ENCODE measurements around the gene RTN4RL2.
"Not testable (repeated sequence)": the region's sequence is repeated elsewhere in the genome, so short reads cannot be mapped to it uniquely, and the experiment has no call there.

RTN4RL2 gene

GRCh38 chr11:57434640-57435546, 25.4 kb upstream of the RTN4RL2 start:
- DNase-seq = no peak

DNA sequence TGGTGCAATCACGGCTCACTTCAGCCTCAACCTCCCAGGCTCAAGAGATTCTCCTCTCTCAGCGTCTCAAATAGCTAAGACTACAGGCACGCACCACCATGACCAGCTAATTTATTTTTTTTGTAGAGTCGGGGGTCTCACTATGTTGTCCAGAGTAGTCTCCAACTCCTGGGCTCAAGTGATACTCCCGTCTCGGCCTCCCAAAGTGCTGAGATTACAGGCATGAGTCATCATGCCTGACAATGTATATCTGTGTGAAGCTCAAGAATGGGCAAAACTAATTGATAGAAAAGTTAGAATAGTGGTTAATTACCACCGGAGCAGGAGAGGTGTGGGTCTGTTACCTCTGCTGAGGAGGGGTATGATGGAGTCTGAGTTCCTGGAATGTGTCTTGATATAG, 24.3 kb upstream of the RTN4RL2 start:
- no peak for DNase-seq

DNA sequence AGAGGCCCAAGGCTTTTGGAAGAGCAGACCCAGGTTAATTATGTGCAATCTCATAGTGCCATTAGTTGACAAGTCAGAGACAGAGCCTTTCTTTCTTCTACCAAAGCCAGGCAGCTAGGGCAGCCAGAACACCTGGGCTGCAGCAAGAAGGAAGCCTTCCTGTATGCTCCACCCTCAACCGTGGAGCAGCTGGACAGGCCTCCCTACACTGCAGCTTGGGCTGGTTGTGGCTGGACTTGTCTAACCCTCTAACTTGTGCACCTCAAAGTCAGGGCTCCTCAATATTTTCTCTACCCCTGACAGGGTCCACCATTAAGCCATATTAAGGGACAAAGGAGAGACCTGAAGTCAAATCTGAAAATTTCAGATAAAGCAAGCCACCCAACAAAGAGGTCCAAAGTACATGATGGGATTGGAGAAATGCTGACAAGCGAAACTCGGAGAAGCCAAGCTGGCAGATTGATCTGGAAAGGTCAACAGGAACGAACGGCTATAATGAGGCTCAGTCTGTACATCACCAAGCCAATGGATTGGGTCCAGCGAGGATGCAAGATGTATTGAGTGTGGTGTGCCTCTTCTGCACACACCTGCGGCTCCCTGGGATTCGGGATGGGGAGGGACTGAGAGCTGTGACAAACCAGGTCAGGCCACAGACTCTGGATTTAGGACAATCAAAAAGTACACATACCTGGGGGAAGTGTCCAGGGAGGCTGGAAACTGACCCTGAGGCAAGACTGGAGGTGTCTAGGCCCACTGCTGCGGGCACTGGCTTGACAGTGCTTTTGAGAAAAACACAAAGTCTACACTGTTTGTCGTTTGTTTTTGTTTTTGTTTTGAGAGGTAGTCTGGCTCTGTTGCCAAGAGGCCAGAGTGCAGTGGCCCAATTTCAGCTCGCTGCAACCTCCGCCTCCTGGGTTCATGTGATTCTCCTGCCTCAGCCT, 21.7 kb upstream of the RTN4RL2 start:
- DNase-seq = no peak

GRCh38 chr11:57439786-57440185, 20.5 kb upstream of the RTN4RL2 start:
- DNase-seq = no peak

GRCh38 chr11:57440744-57441414, 19.4 kb upstream of the RTN4RL2 start:
- DNase-seq = no peak

- DNase-seq = no peak
Observed at GRCh38 chr11:57444362-57445121, 15.8 kb upstream of the RTN4RL2 start.

DNA sequence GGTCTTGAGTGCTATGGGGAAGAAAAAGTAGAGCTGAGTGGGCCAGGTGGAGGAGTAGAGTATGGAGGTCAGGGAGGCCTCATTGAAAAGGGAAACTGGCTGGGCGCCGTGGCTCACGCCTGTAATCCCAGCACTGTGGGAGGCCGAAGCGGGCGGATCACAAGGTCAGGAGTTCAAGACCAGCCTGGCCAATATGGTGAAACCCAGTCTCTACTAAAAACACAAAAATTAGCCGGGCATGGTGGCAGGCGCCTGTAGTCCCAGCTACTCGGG, 15.3 kb upstream of the RTN4RL2 start:
- not testable (repeated sequence) for DNase-seq

- no peak for DNase-seq
Observed at GRCh38 chr11:57446055-57446454, 14.3 kb upstream of the RTN4RL2 start.

DNA sequence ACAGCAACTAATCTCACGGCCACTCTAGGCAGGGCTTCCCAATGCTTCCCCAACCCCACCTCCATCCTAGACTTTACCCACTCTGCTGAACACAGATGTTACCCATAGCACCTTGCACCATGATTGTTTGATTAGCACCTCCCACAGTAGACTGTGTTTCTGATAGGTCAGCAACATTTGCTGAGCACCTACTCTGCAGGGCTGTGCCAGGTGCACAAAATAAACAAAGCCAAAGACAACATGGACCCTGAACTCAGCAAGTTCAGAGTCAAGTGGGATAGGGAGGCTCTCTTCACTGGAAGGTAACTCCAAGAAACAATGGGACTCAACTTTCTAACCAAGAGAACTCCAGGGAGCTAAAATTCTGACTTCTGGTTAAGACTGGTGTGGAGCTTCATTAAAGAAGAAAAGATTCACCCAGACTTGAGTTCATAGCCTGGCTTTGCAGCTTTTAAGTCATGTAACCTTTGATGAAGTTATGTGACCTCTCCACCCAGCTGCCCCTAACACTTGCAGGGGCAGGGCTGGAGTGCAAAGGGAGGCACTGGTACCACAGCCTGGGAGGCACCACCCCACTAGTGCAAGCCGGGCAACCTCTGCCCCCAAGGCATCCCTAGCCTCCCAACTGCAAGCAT, 6.7 kb upstream of the RTN4RL2 start:
- no peak for DNase-seq

- peak; percentile 76 for DNase-seq
Observed at GRCh38 chr11:57456960-57457642, 3.2 kb upstream of the RTN4RL2 start.

GRCh38 chr11:57457643-57458023, 2.7 kb upstream of the RTN4RL2 start:
- DNase-seq = no peak

GRCh38 chr11:57458060-57458409, 2.3 kb upstream of the RTN4RL2 start:
- no peak for DNase-seq

DNA sequence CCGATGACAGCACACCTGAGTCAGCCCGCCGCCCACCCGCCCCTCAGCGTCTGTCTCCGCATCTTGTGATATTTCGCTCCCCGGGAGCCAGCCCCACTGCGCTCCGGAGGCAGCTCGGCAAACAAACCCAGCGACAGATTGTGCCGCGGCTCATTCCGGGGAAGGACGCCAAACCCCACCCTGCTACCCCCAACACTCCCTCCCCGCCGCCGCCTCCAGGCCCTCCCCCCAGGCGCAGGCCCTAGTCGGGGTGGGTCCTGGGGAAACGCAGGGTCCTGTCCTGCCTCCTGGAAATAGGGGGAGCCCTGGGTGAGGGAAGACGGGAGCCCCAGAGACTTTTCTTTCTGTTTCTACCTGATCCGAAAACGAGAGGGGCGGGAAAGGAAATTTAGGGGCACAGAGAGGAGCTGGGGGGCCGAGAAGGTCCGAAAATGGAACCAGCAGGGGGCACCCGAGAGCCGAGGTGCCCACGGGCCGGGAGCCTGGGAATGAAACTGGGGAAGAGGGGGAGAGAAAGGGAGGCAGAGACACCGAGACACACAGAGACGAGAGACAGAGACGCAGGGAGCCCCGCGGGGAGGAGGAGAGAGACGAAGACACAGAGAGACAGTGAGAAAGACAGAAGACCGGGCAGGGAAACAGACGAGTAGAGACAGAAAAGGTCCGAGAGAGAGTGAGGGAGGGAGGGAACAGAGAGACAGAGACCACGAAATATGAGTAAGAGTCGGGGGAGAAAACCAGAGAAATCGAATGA, 1.7 kb upstream of the RTN4RL2 start:
- peak; percentile 34 for DNase-seq

GRCh38 chr11:57459164-57460021, 935 bp upstream of the RTN4RL2 start:
- DNase-seq = no peak

- DNase-seq = no peak
Observed at GRCh38 chr11:57460758-57461749, 726 bp downstream of the RTN4RL2 start.

DNA sequence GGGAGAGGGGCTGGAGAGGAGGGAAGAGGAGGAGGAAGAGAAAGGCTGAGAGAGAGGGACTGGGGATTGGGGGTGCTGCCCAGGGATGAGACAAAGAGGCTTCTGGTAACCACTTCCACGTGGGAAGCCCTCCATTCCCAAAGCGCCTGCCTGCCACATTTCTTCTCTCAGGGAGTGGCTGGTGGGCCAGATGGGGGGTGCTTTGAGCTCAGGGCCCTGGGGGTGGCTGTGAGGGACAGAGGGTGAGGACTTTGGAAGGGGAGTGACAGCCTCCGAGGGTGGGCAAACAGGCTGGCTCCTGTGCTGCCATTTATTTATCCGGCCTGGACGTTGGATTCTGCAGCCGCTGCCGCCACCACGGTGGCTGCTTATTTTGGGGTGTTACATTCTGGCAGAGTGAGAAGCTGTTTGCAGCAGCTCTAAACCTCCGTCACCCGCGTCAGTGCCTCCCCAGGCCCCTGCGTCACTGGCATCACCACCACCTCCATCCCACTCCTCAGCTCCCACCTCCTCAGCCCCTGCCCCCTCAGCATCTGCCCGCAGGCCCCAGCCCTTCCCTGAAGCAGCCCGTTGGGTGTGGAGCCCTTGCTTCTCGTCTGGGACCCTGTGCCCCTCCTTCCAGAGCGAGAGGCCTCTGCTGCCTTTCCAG, 1.6 kb downstream of the RTN4RL2 start:
- no peak for DNase-seq

DNA sequence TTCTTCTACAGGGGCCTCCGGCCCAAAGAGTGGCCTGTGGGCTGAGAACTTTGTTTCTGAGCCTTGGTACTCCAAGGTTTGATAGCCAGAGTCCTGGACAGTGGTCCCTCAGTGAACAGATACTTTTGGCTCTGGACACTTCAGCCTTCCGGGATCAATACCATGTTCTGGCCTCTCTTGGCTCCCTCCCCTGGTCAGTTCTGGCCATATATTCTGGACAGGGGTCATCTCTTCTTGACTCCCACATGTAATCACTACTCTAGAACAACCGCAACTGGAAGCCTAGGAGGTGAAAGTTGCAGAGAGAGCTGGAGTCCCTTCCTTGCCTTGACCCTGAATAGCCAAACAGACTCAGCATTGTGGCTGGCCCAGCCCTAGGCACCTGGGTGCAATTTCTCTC, 2.3 kb downstream of the RTN4RL2 start:
- DNase-seq = no peak
